HG02588 (cell line): ENCODE data around the gene LRFN3.
"Not testable (repeated sequence)": the region's sequence is repeated elsewhere in the genome, so short reads cannot be mapped to it uniquely, and the experiment has no call there.

Source experiments
- ATAC-seq: cut with Tn5 transposase; IDR thresholded peaks from one replicate; pipeline ENCODE4 v1.9.1; 2021; ENCODE audit warnings: mild to moderate bottlenecking, moderate library complexity; ENCODE audit not compliant: unreplicated experiment

Gene LRFN3

GRCh38 chr19:35938282-35939224 lies 2.4 kb downstream of the LRFN3 start:
- no peak for ATAC-seq

GRCh38 chr19:35939307-35940077 lies 3.3 kb downstream of the LRFN3 start:
- ATAC-seq, result no peak

GRCh38 chr19:35940078-35940775 lies 4.1 kb downstream of the LRFN3 start:
- ATAC-seq, result no peak

- ATAC-seq, result no peak
Observed at GRCh38 chr19:35940839-35941238, 4.7 kb downstream of the LRFN3 start.

- ATAC-seq, result no peak
Observed at GRCh38 chr19:35942235-35942634, 6.1 kb downstream of the LRFN3 start.

- ATAC-seq, result no peak
Observed at GRCh38 chr19:35943321-35944301, 7.4 kb downstream of the LRFN3 start.

- ATAC-seq, result no peak
Observed at GRCh38 chr19:35944556-35944955, 8.4 kb downstream of the LRFN3 start.

GRCh38 chr19:35945121-35945790 lies 9.1 kb downstream of the LRFN3 start:
- no peak for ATAC-seq

GRCh38 chr19:35946203-35946602 lies 10.0 kb downstream of the LRFN3 start:
- no peak for ATAC-seq

GRCh38 chr19:35949131-35949530 lies 13.0 kb downstream of the LRFN3 start:
- ATAC-seq, result no peak

- ATAC-seq, result no peak
Observed at GRCh38 chr19:35955881-35956634, 19.9 kb downstream of the LRFN3 start.

- not testable (repeated sequence) for ATAC-seq
Observed at GRCh38 chr19:35957411-35957810, 21.2 kb downstream of the LRFN3 start.

- ATAC-seq, result no peak
Observed at GRCh38 chr19:35958660-35959039, 22.5 kb downstream of the LRFN3 start.

GRCh38 chr19:35959040-35959967 lies 23.1 kb downstream of the LRFN3 start:
- ATAC-seq, result no peak

- no peak for ATAC-seq
Observed at GRCh38 chr19:35959968-35960320, 23.8 kb downstream of the LRFN3 start.

GRCh38 chr19:35960432-35960972 lies 24.3 kb downstream of the LRFN3 start:
- no peak for ATAC-seq

- ATAC-seq, result no peak
Observed at GRCh38 chr19:35963514-35963913, 27.3 kb downstream of the LRFN3 start.

GRCh38 chr19:35966771-35967170 lies 30.6 kb downstream of the LRFN3 start:
- ATAC-seq, result no peak
